Vagina (tissue), 2 donors: ENCODE data around the gene PIP4K2A. TPM values are rescaled to one million over a fixed set of nuclear protein-coding genes. Genes with fewer than 3 reads are reported as not detected.

Source experiments
- DNase-seq, 2 donors: peaks; one replicate each; pipeline ENCODE4 v3.0.0-alpha.2; 2017; ENCODE audit errors: extremely low spot score in 2 of 2
- H3K27ac ChIP-seq: fragments of 200-600 bp; sonication (generic); one replicate; pipeline ENCODE4 v1.5.1; 2019
- H3K27me3 ChIP-seq: fragments of 200-600 bp; sonication (generic); one replicate; pipeline ENCODE4 v1.5.1; 2019
- H3K36me3 ChIP-seq, 2 donors: fragments of 200-600 bp; sonication (generic); one replicate each; pipeline ENCODE4 v1.5.1; 2017 to 2019
- H3K4me1 ChIP-seq: fragments of 200-600 bp; sonication (generic); one replicate; pipeline ENCODE4 v1.5.1; 2019
- H3K4me3 ChIP-seq, 2 donors: fragments of 200-600 bp; sonication (generic); 1 replicate in 1 of 2; 2 replicates in 1 of 2; pipeline ENCODE4 v1.5.1; 2016 to 2019
- H3K9me3 ChIP-seq: fragments of 200-600 bp; sonication (generic); one replicate; pipeline ENCODE4 v1.5.1; 2019
- CTCF ChIP-seq, 3 experiments: fragments of 450-650 bp in 2 of 3; fragments of 200-600 bp in 1 of 3; sonication (generic) in 1 of 3; IDR thresholded peaks; one replicate each; pipeline ENCODE4 v1.5.1; 2017 to 2019; ENCODE audit warnings: antibody characterized with exemption in 3 of 3, mild to moderate bottlenecking in 2 of 3, moderate library complexity in 2 of 3
- POLR2A ChIP-seq, 2 donors: fragments of 450-650 bp; IDR thresholded peaks; one replicate each; pipeline ENCODE4 v1.6.1; 2017; ENCODE audit warnings: antibody characterized with exemption in 2 of 2, mild to moderate bottlenecking in 2 of 2, moderate library complexity in 2 of 2
- POLR2AphosphoS5 ChIP-seq, 2 donors: sonication (generic); formaldehyde crosslinking; IDR thresholded peaks; one replicate each; pipeline ENCODE4 v1.9.0; 2017; ENCODE audit warnings: antibody characterized with exemption in 2 of 2, mild to moderate bottlenecking in 2 of 2, low read depth in 1 of 2; ENCODE audit not compliant: insufficient read depth in 1 of 2
- intact Hi-C: fragments of 100-400 bp; cut with DNase I; formaldehyde crosslinking; loops from one replicate; pipeline ENCODE4 v1.15.1; 2023
- total RNA-seq: library from RNA; depleted of rRNA; stranded (reverse); fragments of >200 nt; gene quantifications from one replicate; pipeline ENCODE4 v1.2.3, GENCODE V29; 2016

PIP4K2A gene
- total RNA-seq, 1 donor from 2014 or later = 20.6 TPM

GRCh38 chr10:22604344-22605126, 109.8 kb downstream of the PIP4K2A start:
- Histone ChIP-seq H3K9me3 (no peaks in the 10 kb centered on the region), H3K4me3 (no peak overlapping the region), H3K27ac (peak overlapping the region; percentile 47), H3K27me3 (no peaks in the 10 kb centered on the region), H3K4me1 (peaks cover 15% of the 10 kb centered on the region), H3K36me3 (peaks cover 0 to 4% of the 10 kb centered on the region in 2 donors)
- DNase-seq = no peak
- intact Hi-C loops = no loop called here
- TF ChIP-seq POLR2AphosphoS5 (IDR thresholded peaks at IDR 0.05; ENCODE audit: insufficient read depth in 1 of 2, low read depth in 1 of 2) (no peak), POLR2A (IDR thresholded peaks at IDR 0.05) (no peak), CTCF (IDR thresholded peaks at IDR 0.05) (no peak)

- H3K27ac ChIP-seq = no peak overlapping the region
- TF ChIP-seq POLR2A (IDR thresholded peaks at IDR 0.05) = no peak
- no peak for TF ChIP-seq CTCF (IDR thresholded peaks at IDR 0.05)
- no peak for TF ChIP-seq POLR2AphosphoS5 (IDR thresholded peaks at IDR 0.05; ENCODE audit: insufficient read depth in 1 of 2, low read depth in 1 of 2)
- intact Hi-C loops = no loop called here
- no peaks in the 10 kb centered on the region for H3K27me3 ChIP-seq
- peaks cover 0 to 2% of the 10 kb centered on the region in 2 donors for H3K36me3 ChIP-seq
- peaks cover 25% of the 10 kb centered on the region for H3K4me1 ChIP-seq
- no peak overlapping the region for H3K4me3 ChIP-seq
- no peak for DNase-seq
- no peaks in the 10 kb centered on the region for H3K9me3 ChIP-seq
Observed at GRCh38 chr10:22603581-22603980, 110.8 kb downstream of the PIP4K2A start.

- Histone ChIP-seq H3K9me3 (no peaks in the 10 kb centered on the region), H3K36me3 (no peaks in the 10 kb centered on the region), H3K27me3 (no peaks in the 10 kb centered on the region), H3K27ac (no peak overlapping the region), H3K4me3 (no peak overlapping the region), H3K4me1 (peaks cover 28% of the 10 kb centered on the region)
- intact Hi-C loops = no loop called here
- no peak for DNase-seq
- TF ChIP-seq CTCF (IDR thresholded peaks at IDR 0.05) (no peak), POLR2AphosphoS5 (IDR thresholded peaks at IDR 0.05; ENCODE audit: insufficient read depth in 1 of 2, low read depth in 1 of 2) (no peak), POLR2A (IDR thresholded peaks at IDR 0.05) (no peak)
Observed at GRCh38 chr10:22601618-22602017, 112.8 kb downstream of the PIP4K2A start.

- no peak for TF ChIP-seq CTCF (IDR thresholded peaks at IDR 0.05)
- no peak for TF ChIP-seq POLR2A (IDR thresholded peaks at IDR 0.05)
- no peak for TF ChIP-seq POLR2AphosphoS5 (IDR thresholded peaks at IDR 0.05; ENCODE audit: insufficient read depth in 1 of 2, low read depth in 1 of 2)
- Histone ChIP-seq H3K9me3 (no peaks in the 10 kb centered on the region), H3K27ac (no peak overlapping the region), H3K4me1 (peaks cover 19% of the 10 kb centered on the region), H3K27me3 (no peaks in the 10 kb centered on the region), H3K4me3 (no peak overlapping the region), H3K36me3 (no peaks in the 10 kb centered on the region)
- no peak for DNase-seq
- intact Hi-C loops = no loop called here
Observed at GRCh38 chr10:22599636-22600228, 114.6 kb downstream of the PIP4K2A start.

GRCh38 chr10:22599048-22599561, 115.3 kb downstream of the PIP4K2A start:
- Histone ChIP-seq H3K36me3 (no peaks in the 10 kb centered on the region), H3K27me3 (no peaks in the 10 kb centered on the region), H3K9me3 (no peaks in the 10 kb centered on the region), H3K27ac (no peak overlapping the region), H3K4me1 (peaks cover 17% of the 10 kb centered on the region), H3K4me3 (no peak overlapping the region)
- TF ChIP-seq POLR2A (IDR thresholded peaks at IDR 0.05) (no peak), CTCF (IDR thresholded peaks at IDR 0.05) (no peak), POLR2AphosphoS5 (IDR thresholded peaks at IDR 0.05; ENCODE audit: insufficient read depth in 1 of 2, low read depth in 1 of 2) (no peak)
- intact Hi-C loops = no loop called here
- DNase-seq = no peak
